GM21515 (cell line): ENCODE measurements around the gene BID.

Experiments used
- ATAC-seq: cut with Tn5 transposase; IDR thresholded peaks from one replicate; pipeline ENCODE4 v1.9.1; 2021; ENCODE audit not compliant: unreplicated experiment

The BID gene

GRCh38 chr22:17774206-17774925 lies at the start of gene BID:
Gene BID, minus strand, starts transcription at chr22:17774469. Its CDS starts 24,353 bp downstream, at chr22:17750116.
- ATAC-seq = no peak

GRCh38 chr22:17823964-17824363 lies 49.7 kb upstream of the BID start:
- no peak for ATAC-seq

- ATAC-seq = no peak
Observed at GRCh38 chr22:17823226-17823625, 49.0 kb upstream of the BID start.

- ATAC-seq = no peak
Observed at GRCh38 chr22:17822087-17822486, 47.8 kb upstream of the BID start.

- no peak for ATAC-seq
Observed at GRCh38 chr22:17820879-17821439, 46.7 kb upstream of the BID start.

GRCh38 chr22:17818649-17819048 lies 44.4 kb upstream of the BID start:
- ATAC-seq = no peak

- ATAC-seq = no peak
Observed at GRCh38 chr22:17818180-17818579, 43.9 kb upstream of the BID start.

GRCh38 chr22:17817511-17818065 lies 43.3 kb upstream of the BID start:
- no peak for ATAC-seq

GRCh38 chr22:17817079-17817478 lies 42.8 kb upstream of the BID start:
- no peak for ATAC-seq

GRCh38 chr22:17816649-17817048 lies 42.4 kb upstream of the BID start:
- ATAC-seq = no peak

- ATAC-seq = no peak
Observed at GRCh38 chr22:17815703-17816254, 41.5 kb upstream of the BID start.

GRCh38 chr22:17814830-17815229 lies 40.6 kb upstream of the BID start:
- ATAC-seq = no peak

- no peak for ATAC-seq
Observed at GRCh38 chr22:17814084-17814483, 39.8 kb upstream of the BID start.

- no peak for ATAC-seq
Observed at GRCh38 chr22:17811119-17811518, 36.9 kb upstream of the BID start.

GRCh38 chr22:17810570-17811116 lies 36.4 kb upstream of the BID start:
- ATAC-seq = no peak

GRCh38 chr22:17808693-17809403 lies 34.6 kb upstream of the BID start:
- ATAC-seq = no peak

- no peak for ATAC-seq
Observed at GRCh38 chr22:17807578-17808410, 33.5 kb upstream of the BID start.

- no peak for ATAC-seq
Observed at GRCh38 chr22:17807086-17807485, 32.8 kb upstream of the BID start.

GRCh38 chr22:17806437-17806836 lies 32.2 kb upstream of the BID start:
- ATAC-seq = no peak

- no peak for ATAC-seq
Observed at GRCh38 chr22:17804331-17805080, 30.2 kb upstream of the BID start.
